ENCODE measurements around the gene CPNE6. TPM values are rescaled to one million over a fixed set of nuclear protein-coding genes. Genes with fewer than 3 reads are reported as not detected.

Gene CPNE6
- total RNA-seq, 6 experiments from 2014 or later: not detected

DNA sequence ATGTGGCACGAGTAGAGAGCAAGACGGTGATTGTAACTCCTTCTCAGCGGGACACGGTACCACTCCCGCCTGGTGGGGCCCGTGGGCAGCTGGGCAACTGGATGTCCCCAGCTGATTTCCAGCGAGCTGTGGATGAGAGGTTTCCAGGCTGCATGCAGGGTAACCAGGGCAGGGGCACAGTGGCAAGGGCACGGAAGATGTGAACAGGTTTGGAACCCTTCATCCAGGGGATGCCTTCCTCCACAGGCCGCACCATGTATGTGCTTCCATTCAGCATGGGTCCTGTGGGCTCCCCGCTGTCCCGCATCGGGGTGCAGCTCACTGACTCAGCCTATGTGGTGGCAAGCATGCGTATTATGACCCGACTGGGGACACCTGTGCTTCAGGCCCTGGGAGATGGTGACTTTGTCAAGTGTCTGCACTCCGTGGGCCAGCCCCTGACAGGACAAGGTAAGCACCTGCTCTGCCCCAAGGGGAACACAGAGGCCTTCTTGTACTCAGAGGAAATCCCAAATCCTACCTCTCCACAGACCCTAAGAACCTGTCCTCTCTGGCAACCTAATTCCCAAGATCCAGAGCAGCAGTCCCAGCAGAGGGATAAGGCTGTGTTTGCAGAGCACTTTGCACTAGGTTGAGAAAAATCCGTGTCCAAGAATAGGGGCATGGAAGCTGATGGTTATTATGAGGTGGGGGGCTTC, 27.0 kb downstream of the CPNE6 start:
- no peak for DNase-seq
- TF ChIP-seq CTCF (IDR thresholded peaks at IDR 0.05): no peak
- Mint-ChIP-seq H3K36me3 (ENCODE audit: low read depth) (peaks cover 9% of the 10 kb centered on the region; the same call in 1 of the 2 replicates), H3K4me3 (no peak overlapping the region), H3K27me3 (ENCODE audit: insufficient read depth) (no peaks in the 10 kb centered on the region; the same call in none of the 2 replicates), H3K9me3 (no peaks in the 10 kb centered on the region), H3K4me1 (ENCODE audit: low read depth) (peaks cover 21% of the 10 kb centered on the region), H3K27ac (no peak overlapping the region)

- Mint-ChIP-seq H3K4me1 (ENCODE audit: low read depth) (peaks cover 16% of the 10 kb centered on the region), H3K36me3 (ENCODE audit: low read depth) (peaks cover 17% of the 10 kb centered on the region; the same call in 1 of the 2 replicates), H3K4me3 (no peak overlapping the region), H3K27ac (no peak overlapping the region), H3K9me3 (no peaks in the 10 kb centered on the region), H3K27me3 (ENCODE audit: insufficient read depth) (no peaks in the 10 kb centered on the region; the same call in none of the 2 replicates)
- TF ChIP-seq CTCF (IDR thresholded peaks at IDR 0.05): no peak
- no peak for DNase-seq
Measured at GRCh38 chr14:24098927-24099813, 27.8 kb downstream of the CPNE6 start.

DNA sequence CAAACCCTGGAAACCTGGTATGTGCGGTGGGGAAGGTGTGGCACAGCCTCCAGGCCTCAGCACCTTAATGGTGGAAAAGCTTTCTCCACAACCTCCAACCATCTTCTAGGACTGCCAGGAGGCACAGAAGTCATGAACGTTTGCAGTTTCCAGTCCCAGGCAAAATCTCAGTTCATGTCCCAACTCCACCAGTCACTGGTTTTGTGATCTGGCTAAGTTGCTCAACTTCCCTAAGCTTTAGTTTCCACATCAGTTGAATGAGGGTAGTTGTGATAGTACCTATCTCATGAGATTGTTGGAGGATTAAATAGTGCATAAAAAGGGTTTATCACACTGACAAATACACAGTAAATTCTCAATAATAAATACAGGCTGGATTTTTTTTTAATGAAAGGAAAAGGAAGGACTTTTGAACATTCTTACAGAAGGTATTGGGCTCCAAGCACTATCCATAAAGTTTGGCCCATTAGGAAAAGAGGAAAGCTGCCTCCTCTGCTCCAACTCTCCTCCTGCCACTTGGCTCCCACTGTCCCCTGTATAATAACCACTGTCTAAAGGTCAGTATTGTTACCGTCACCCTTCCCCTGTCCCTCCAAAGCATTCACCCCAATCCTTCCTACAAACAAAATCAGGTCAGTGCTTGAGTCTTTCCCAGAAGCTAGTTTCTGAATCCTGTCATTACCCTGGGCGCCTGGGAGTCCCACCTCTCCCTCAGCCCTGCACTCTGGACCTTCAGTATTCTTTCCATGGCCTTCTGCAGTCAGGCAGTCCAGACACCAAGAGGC, 29.0 kb downstream of the CPNE6 start:
- Mint-ChIP-seq H3K27me3 (ENCODE audit: insufficient read depth) (no peaks in the 10 kb centered on the region; the same call in 1 of the 2 replicates), H3K4me1 (ENCODE audit: low read depth) (peaks cover 10% of the 10 kb centered on the region), H3K36me3 (ENCODE audit: low read depth) (peaks cover 26% of the 10 kb centered on the region), H3K9me3 (no peaks in the 10 kb centered on the region), H3K27ac (no peak overlapping the region), H3K4me3 (no peak overlapping the region)
- DNase-seq: no peak
- no peak for TF ChIP-seq CTCF (IDR thresholded peaks at IDR 0.05)

- no peaks in the 10 kb centered on the region for H3K9me3 Mint-ChIP-seq
- DNase-seq: no peak
- H3K4me1 Mint-ChIP-seq (ENCODE audit: low read depth): peaks cover 8% of the 10 kb centered on the region
- H3K27ac Mint-ChIP-seq: no peak overlapping the region
- peaks cover 22% of the 10 kb centered on the region for H3K36me3 Mint-ChIP-seq (ENCODE audit: low read depth)
- TF ChIP-seq CTCF (IDR thresholded peaks at IDR 0.05): no peak
- H3K4me3 Mint-ChIP-seq: no peak overlapping the region
- no peaks in the 10 kb centered on the region for H3K27me3 Mint-ChIP-seq (ENCODE audit: insufficient read depth)
Measured at GRCh38 chr14:24100982-24101494, 29.7 kb downstream of the CPNE6 start.

DNA sequence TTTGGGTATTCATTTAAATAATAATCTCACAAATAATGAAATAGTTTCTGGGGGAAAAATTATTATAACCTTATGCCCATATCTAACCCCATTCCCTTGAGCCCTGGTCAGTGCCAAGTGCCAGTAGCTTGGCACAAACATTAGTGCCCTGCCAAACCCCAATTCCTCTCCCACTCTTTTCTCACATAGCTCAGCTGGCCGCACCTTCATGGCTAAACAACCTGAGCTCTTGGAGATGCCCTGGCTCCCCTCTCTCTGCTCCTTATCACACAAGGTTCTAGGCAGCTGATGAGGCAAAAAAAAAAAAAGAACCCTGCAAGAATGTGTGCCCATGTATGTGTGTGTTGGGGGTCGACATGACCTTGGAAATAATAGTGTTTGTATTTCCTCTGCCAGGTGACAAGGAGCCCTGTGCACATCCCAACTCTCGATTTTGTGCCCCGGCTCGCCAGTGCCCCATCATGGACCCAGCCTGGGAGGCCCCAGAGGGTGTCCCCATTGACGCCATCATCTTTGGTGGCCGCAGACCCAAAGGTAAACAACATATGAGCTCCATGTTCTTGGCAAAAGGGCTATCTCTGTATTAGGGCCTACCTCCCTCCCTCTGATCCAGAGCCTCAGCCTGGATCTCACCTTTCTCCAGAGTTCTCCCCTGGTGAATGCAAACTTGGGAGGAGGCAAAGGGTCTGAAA, 31.1 kb downstream of the CPNE6 start:
- no peak overlapping the region for H3K4me3 Mint-ChIP-seq
- H3K4me1 Mint-ChIP-seq (ENCODE audit: low read depth): peaks cover 16% of the 10 kb centered on the region
- no peaks in the 10 kb centered on the region for H3K27me3 Mint-ChIP-seq (ENCODE audit: insufficient read depth)
- TF ChIP-seq CTCF (IDR thresholded peaks at IDR 0.05): no peak
- no peak for DNase-seq
- no peak overlapping the region for H3K27ac Mint-ChIP-seq
- no peaks in the 10 kb centered on the region for H3K9me3 Mint-ChIP-seq
- peaks cover 22% of the 10 kb centered on the region for H3K36me3 Mint-ChIP-seq (ENCODE audit: low read depth)

All from HFFc6 (cell line).